ENCODE measurements around the gene GDF10. TPM values are rescaled to one million over a fixed set of nuclear protein-coding genes. Genes with fewer than 3 reads are reported as not detected.

GDF10 gene
- polyA plus RNA-seq, 1 donor from 2014 or later, result 0.66 TPM

GRCh38 chr10:47362199-47362598, 62.2 kb downstream of the GDF10 start:
- no peaks in the 10 kb centered on the region for H3K27me3 ChIP-seq (ENCODE audit: insufficient read depth, low read depth, low read length)
- H3K4me2 ChIP-seq (ENCODE audit: low read length), result no peak overlapping the region
- H3K27ac ChIP-seq (ENCODE audit: low read length), result no peak overlapping the region

More at GRCh38 chr10:47362199-47362598, 62.2 kb downstream of the GDF10 start:
- no peaks in the 10 kb centered on the region for H4K20me1 ChIP-seq (ENCODE audit: insufficient read depth)
- H3K9ac ChIP-seq (ENCODE audit: low read length), result no peak overlapping the region
- no peaks in the 10 kb centered on the region for H3K9me2 ChIP-seq (ENCODE audit: insufficient read depth, low read length)
- H3K4me3 ChIP-seq (ENCODE audit: low read length), result no peak overlapping the region
- no peaks in the 10 kb centered on the region for H3K36me3 ChIP-seq (ENCODE audit: insufficient read depth, low read length)
- TF ChIP-seq MXI1 (conservative IDR thresholded peaks at IDR 0.05; ENCODE audit: poor library complexity, severe bottlenecking), result no peak
- TF ChIP-seq REST (IDR thresholded peaks at IDR 0.05; ENCODE audit: borderline replicate concordance), result no peak
- no peak for TF ChIP-seq RAD21 (conservative IDR thresholded peaks at IDR 0.05)
- TF ChIP-seq CTCF (IDR thresholded peaks at IDR 0.05; ENCODE audit: poor library complexity, severe bottlenecking), result no peak
- TF ChIP-seq POLR2AphosphoS5 (IDR thresholded peaks at IDR 0.05), result no peak
- TF ChIP-seq EZH2 (IDR thresholded peaks at IDR 0.05; ENCODE audit: borderline replicate concordance, insufficient read depth, low read length, poor library complexity, severe bottlenecking), result no peak
- no peak for TF ChIP-seq EP300 (conservative IDR thresholded peaks at IDR 0.05; ENCODE audit: poor library complexity, severe bottlenecking)
- TF ChIP-seq TAF1 (IDR thresholded peaks at IDR 0.05; ENCODE audit: low read depth), result no peak
- no peak for TF ChIP-seq SMC3 (conservative IDR thresholded peaks at IDR 0.05; ENCODE audit: poor library complexity)
- no peaks in the 10 kb centered on the region for H3K9me3 ChIP-seq (ENCODE audit: low read length)
- no peaks in the 10 kb centered on the region for H3K79me2 ChIP-seq (replicated peaks; ENCODE audit: insufficient read depth, low read length)
- H3F3A ChIP-seq (ENCODE audit: insufficient read depth, low read length, poor library complexity, severe bottlenecking), result no peaks in the 10 kb centered on the region
- H2AFZ ChIP-seq (ENCODE audit: low read depth, low read length), result no peak overlapping the region

Other genes with a start within 250 kb of the GDF10 start
- not detected in 2 replicates for gene GDF2, start 22.3 kb downstream of the GDF10 start, polyA plus RNA-seq
- not detected in 2 replicates for gene RBP3, start 48.2 kb downstream of the GDF10 start, polyA plus RNA-seq
- gene ZNF488, start 84.1 kb downstream of the GDF10 start, polyA plus RNA-seq, result 0.85 and 1.2 TPM in 2 replicates
- not detected in 2 replicates for gene ANXA8, start 183.9 kb downstream of the GDF10 start, polyA plus RNA-seq
- gene FAM25G, start 191.5 kb downstream of the GDF10 start, polyA plus RNA-seq, result not detected in 2 replicates
- gene AGAP9, start 223.4 kb downstream of the GDF10 start, polyA plus RNA-seq, result 12.0 and 14.5 TPM in 2 replicates

Measured in neural cell (in vitro differentiated cells).